ENCODE measurements around the gene CGAS. TPM values are rescaled to one million over a fixed set of nuclear protein-coding genes. Genes with fewer than 3 reads are reported as not detected.
"Not testable (repeated sequence)": the region's sequence is repeated elsewhere in the genome, so short reads cannot be mapped to it uniquely, and the experiment has no call there.

Gene CGAS
- total RNA-seq, 1 donor from 2014 or later: 0.16 TPM

DNA sequence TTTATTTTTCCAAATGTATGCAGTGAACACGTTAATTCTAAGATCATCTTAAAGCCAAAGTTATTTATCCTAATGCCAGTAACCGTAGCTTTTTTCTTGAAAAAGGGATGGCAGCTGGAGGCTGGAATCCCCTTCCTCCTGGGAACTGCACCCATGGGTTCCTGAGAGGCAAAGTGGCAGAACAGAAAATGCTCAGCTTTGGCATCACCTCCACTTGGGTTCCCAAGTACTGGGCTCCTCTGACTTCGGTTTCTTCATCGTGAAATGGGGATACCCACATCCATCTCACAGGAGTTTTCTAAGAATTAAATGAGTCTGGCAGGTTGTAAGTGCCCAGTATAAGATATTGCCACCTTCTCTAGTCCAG lies 63.7 kb downstream of the CGAS start:
- Mint-ChIP-seq H3K9me3 (ENCODE audit: unreplicated experiment) (no peaks in the 10 kb centered on the region), H3K36me3 (ENCODE audit: low read depth, unreplicated experiment) (no peaks in the 10 kb centered on the region), H3K4me3 (ENCODE audit: unreplicated experiment) (peak overlapping the region; percentile 83), H3K4me1 (ENCODE audit: low read depth, unreplicated experiment) (no peaks in the 10 kb centered on the region), H3K27ac (ENCODE audit: unreplicated experiment) (no peak overlapping the region), H3K27me3 (ENCODE audit: low read depth, unreplicated experiment) (no peaks in the 10 kb centered on the region)
- Histone ChIP-seq H2AFZ (ENCODE audit: low read depth, low read length) (peak overlapping the region; percentile 90), H3K4me2 (ENCODE audit: low read length) (peak overlapping the region; percentile 91), H4K20me1 (ENCODE audit: insufficient read depth, low read length) (no peaks in the 10 kb centered on the region), H3K27ac (ENCODE audit: low read depth, low read length) (no peak overlapping the region), H3K27me3 (ENCODE audit: insufficient read depth, low read length) (no peaks in the 10 kb centered on the region), H3K9ac (ENCODE audit: low read length) (peak overlapping the region; percentile 76), H3K9me3 (ENCODE audit: insufficient read depth, low read depth, low read length) (no peaks in the 10 kb centered on the region), H3K36me3 (ENCODE audit: insufficient read depth, low read length) (no peaks in the 10 kb centered on the region), H3K4me1 (ENCODE audit: insufficient read depth, low read length) (no peaks in the 10 kb centered on the region), H3K79me2 (ENCODE audit: insufficient read depth, low read length) (no peaks in the 10 kb centered on the region), H3K4me3 (ENCODE audit: insufficient read depth, low read depth, low read length) (peak overlapping the region; percentile 64)
- FAIRE-seq: no peak
- TF ChIP-seq EZH2 (IDR thresholded peaks at IDR 0.05; ENCODE audit: insufficient read depth, low read length): no peak
- TF ChIP-seq, protein P1, sequence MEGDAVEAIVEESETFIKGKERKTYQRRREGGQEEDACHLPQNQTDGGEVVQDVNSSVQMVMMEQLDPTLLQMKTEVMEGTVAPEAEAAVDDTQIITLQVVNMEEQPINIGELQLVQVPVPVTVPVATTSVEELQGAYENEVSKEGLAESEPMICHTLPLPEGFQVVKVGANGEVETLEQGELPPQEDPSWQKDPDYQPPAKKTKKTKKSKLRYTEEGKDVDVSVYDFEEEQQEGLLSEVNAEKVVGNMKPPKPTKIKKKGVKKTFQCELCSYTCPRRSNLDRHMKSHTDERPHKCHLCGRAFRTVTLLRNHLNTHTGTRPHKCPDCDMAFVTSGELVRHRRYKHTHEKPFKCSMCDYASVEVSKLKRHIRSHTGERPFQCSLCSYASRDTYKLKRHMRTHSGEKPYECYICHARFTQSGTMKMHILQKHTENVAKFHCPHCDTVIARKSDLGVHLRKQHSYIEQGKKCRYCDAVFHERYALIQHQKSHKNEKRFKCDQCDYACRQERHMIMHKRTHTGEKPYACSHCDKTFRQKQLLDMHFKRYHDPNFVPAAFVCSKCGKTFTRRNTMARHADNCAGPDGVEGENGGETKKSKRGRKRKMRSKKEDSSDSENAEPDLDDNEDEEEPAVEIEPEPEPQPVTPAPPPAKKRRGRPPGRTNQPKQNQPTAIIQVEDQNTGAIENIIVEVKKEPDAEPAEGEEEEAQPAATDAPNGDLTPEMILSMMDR (IDR thresholded peaks at IDR 0.05; ENCODE audit: insufficient read depth, low read depth, low read length): no peak
- no peak for DNase-seq (ENCODE audit: low read depth)

DNA sequence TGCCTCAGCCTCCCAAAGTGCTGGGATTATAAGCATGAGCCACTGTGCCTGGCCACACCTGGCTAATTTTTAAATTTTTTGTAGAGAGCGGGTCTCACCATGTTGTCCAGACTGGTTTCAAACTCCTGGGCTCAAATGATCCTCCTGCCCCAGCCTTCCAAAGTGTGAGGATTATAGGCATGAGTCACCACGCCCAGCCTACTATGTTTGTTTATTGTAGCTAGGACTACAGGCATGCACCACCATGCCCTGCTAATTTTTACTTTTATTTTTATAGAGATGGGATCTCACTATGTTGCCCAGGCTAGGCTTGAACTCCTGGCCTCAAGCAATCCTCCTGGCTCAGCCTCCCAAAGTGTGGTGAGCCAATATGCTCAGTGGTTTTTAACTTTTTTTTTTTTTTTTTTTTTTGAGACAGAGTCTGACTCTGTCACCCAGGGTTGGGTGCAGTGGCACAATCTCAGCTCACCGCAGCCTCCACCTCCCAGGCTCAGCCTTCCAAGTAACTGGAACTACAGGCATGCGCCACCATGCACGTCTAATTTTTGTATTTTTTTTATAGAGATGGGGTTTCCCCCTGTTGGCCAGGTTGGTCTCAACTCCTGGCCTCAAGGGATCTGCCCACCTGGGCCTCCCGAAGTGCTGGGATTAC lies 69.5 kb downstream of the CGAS start:
- Histone ChIP-seq H4K20me1 (ENCODE audit: insufficient read depth, low read length) (no peaks in the 10 kb centered on the region), H3K27ac (ENCODE audit: low read depth, low read length) (no peak overlapping the region), H2AFZ (ENCODE audit: low read depth, low read length) (no peak overlapping the region), H3K36me3 (ENCODE audit: insufficient read depth, low read length) (no peaks in the 10 kb centered on the region), H3K27me3 (ENCODE audit: insufficient read depth, low read length) (no peaks in the 10 kb centered on the region), H3K4me3 (ENCODE audit: insufficient read depth, low read depth, low read length) (no peak overlapping the region), H3K9me3 (ENCODE audit: insufficient read depth, low read depth, low read length) (no peaks in the 10 kb centered on the region), H3K9ac (ENCODE audit: low read length) (no peak overlapping the region), H3K79me2 (ENCODE audit: insufficient read depth, low read length) (no peaks in the 10 kb centered on the region), H3K4me1 (ENCODE audit: insufficient read depth, low read length) (no peaks in the 10 kb centered on the region), H3K4me2 (ENCODE audit: low read length) (no peak overlapping the region)
- Mint-ChIP-seq H3K4me1 (ENCODE audit: low read depth, unreplicated experiment) (no peaks in the 10 kb centered on the region), H3K9me3 (ENCODE audit: unreplicated experiment) (no peaks in the 10 kb centered on the region), H3K4me3 (ENCODE audit: unreplicated experiment) (no peak overlapping the region), H3K36me3 (ENCODE audit: low read depth, unreplicated experiment) (no peaks in the 10 kb centered on the region), H3K27ac (ENCODE audit: unreplicated experiment) (no peak overlapping the region), H3K27me3 (ENCODE audit: low read depth, unreplicated experiment) (no peaks in the 10 kb centered on the region)
- no peak for TF ChIP-seq EZH2 (IDR thresholded peaks at IDR 0.05; ENCODE audit: insufficient read depth, low read length)
- TF ChIP-seq, protein P1 (IDR thresholded peaks at IDR 0.05; ENCODE audit: insufficient read depth, low read depth, low read length): no peak
- no peak for FAIRE-seq
- DNase-seq (ENCODE audit: low read depth): no peak

DNA sequence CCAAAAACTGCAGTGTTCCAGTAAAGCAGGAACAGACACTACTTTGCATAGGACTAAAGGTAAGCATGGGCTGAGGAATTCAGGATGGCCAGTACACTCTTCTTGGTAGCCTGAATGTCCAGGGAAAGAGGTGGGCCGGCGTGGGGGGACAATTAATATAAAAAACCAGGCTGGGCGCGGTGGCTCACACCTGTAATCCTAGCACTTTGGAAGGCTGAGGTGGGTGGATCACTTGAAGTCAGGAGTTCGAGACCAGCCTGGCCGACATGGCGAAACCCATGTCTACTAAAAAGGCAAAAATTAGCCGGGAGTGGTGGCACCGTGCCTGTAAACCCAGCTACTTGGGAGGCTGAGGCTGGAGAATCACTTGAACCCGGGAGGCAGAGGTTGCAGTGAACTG lies 70.6 kb downstream of the CGAS start:
- H3K36me3 ChIP-seq (ENCODE audit: insufficient read depth, low read length); H3K27me3 ChIP-seq (ENCODE audit: insufficient read depth, low read length); H3K36me3 Mint-ChIP-seq (ENCODE audit: low read depth, unreplicated experiment); H4K20me1 ChIP-seq (ENCODE audit: insufficient read depth, low read length); H3K9me3 Mint-ChIP-seq (ENCODE audit: unreplicated experiment); FAIRE-seq; H3K4me1 ChIP-seq (ENCODE audit: insufficient read depth, low read length); H3K4me3 Mint-ChIP-seq (ENCODE audit: unreplicated experiment); H3K27ac ChIP-seq (ENCODE audit: low read depth, low read length); H3K9me3 ChIP-seq (ENCODE audit: insufficient read depth, low read depth, low read length); H3K4me3 ChIP-seq (ENCODE audit: insufficient read depth, low read depth, low read length); H3K4me1 Mint-ChIP-seq (ENCODE audit: low read depth, unreplicated experiment); H3K79me2 ChIP-seq (ENCODE audit: insufficient read depth, low read length); H3K27me3 Mint-ChIP-seq (ENCODE audit: low read depth, unreplicated experiment); H2AFZ ChIP-seq (ENCODE audit: low read depth, low read length); DNase-seq (ENCODE audit: low read depth); H3K27ac Mint-ChIP-seq (ENCODE audit: unreplicated experiment); H3K4me2 ChIP-seq (ENCODE audit: low read length); H3K9ac ChIP-seq (ENCODE audit: low read length): not testable (repeated sequence)
